ENCODE data around the gene NR1H2. TPM values are rescaled to one million over a fixed set of nuclear protein-coding genes. Genes with fewer than 3 reads are reported as not detected.
A peak's percentile ranks its signal among the peaks of the same experiment; 100 is the strongest.
"Not testable (repeated sequence)": the region's sequence is repeated elsewhere in the genome, so short reads cannot be mapped to it uniquely, and the experiment has no call there.

NR1H2 gene
- total and polyA plus RNA-seq, 5 donors: 68.3 to 80.9 (median 71.6) TPM

- H3K27me3 ChIP-seq (ENCODE audit: control insufficient read depth, insufficient read depth); ATAC-seq; H3K4me1 ChIP-seq (ENCODE audit: control insufficient read depth, insufficient read depth, low read length); H3K27ac ChIP-seq (ENCODE audit: low read length); H3K9me3 ChIP-seq (ENCODE audit: control insufficient read depth, low read length); DNase-seq; H3K4me3 ChIP-seq (ENCODE audit: low read length); intact Hi-C loops (cut with DNase I): not testable (repeated sequence)
- 77% methylated on average over 8 of the region's 8 CpGs for WGBS
Observed at GRCh38 chr19:50347089-50347581, 29.1 kb upstream of the NR1H2 start.

DNA sequence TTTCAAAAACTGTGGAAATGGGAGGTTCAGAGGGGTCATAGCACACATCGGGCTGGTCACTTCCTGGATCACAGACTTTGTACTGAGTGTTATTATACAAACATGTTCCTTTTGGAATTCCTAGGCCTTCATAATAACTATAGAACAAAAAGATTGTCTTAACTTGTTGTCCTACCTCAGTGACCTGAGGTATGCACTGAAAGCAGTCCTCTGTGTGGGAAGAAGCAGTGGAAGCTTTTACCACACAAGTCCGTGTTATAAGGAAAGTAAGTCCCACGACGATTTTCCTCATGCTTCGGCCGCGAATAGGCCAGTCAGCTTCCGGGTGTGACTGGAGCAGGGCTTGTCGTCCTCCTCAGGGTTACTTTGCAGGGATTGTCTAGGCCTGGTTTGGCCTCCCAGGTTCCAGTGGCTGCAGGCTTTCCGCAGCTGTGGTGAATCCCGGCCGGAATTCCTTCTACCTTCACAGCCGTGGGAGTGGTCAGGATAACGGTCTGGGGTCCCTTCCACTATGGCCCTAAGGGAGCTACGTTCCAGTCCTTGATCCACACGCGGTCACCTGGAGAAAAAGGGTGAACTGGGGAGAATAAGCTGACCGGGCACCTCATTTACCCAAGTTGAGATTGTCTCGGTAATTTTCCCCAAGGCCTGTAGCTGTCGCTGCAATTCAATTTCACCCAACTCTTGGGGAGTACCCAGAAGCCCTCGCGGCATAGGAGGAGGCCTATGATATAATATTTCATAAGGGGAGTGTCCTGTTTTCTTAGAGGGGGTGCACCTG, 26.8 kb upstream of the NR1H2 start:
- H3K4me1 ChIP-seq (ENCODE audit: control insufficient read depth, insufficient read depth, low read length): no peaks in the 10 kb centered on the region
- H3K27ac ChIP-seq (ENCODE audit: low read length): no peak overlapping the region
- ATAC-seq: no peak
- DNase-seq: no peak
- 58% methylated on average over 22 of the region's 22 CpGs for WGBS
- intact Hi-C loops (cut with DNase I): loop anchor here in 1 of 4 donors (10.0 kb wide), 1 partner anchor 435 kb away; no protein-coding TSS in a partner anchor
- no peaks in the 10 kb centered on the region for H3K9me3 ChIP-seq (ENCODE audit: control insufficient read depth, low read length)
- no peak overlapping the region for H3K4me3 ChIP-seq (ENCODE audit: low read length)
- H3K27me3 ChIP-seq (ENCODE audit: control insufficient read depth, insufficient read depth): no peaks in the 10 kb centered on the region

GRCh38 chr19:50352242-50352641, 24.0 kb upstream of the NR1H2 start:
- WGBS: 61% methylated on average over 4 of the region's 4 CpGs

GRCh38 chr19:50353487-50353880, 22.8 kb upstream of the NR1H2 start:
- DNase-seq; H3K9me3 ChIP-seq (ENCODE audit: control insufficient read depth, low read length); H3K4me3 ChIP-seq (ENCODE audit: low read length); H3K27me3 ChIP-seq (ENCODE audit: control insufficient read depth, insufficient read depth); H3K27ac ChIP-seq (ENCODE audit: low read length); H3K4me1 ChIP-seq (ENCODE audit: control insufficient read depth, insufficient read depth, low read length); ATAC-seq: not testable (repeated sequence)
- 92% methylated on average over 7 of the region's 7 CpGs for WGBS
- intact Hi-C loops (cut with DNase I): loop anchor here in 1 of 4 donors (10.0 kb wide), 1 partner anchor 431 kb away; no protein-coding TSS in a partner anchor

More at GRCh38 chr19:50352242-50352641, 24.0 kb upstream of the NR1H2 start:
- H3K4me1 ChIP-seq (ENCODE audit: control insufficient read depth, insufficient read depth, low read length): no peaks in the 10 kb centered on the region
- H3K4me3 ChIP-seq (ENCODE audit: low read length): no peak overlapping the region
- no peak overlapping the region for H3K27ac ChIP-seq (ENCODE audit: low read length)
- no peaks in the 10 kb centered on the region for H3K9me3 ChIP-seq (ENCODE audit: control insufficient read depth, low read length)
- DNase-seq (no peak), ATAC-seq (no peak)
- intact Hi-C loops (cut with DNase I): loop anchor here in 1 of 4 donors (10.0 kb wide), 1 partner anchor 433 kb away; no protein-coding TSS in a partner anchor
- no peaks in the 10 kb centered on the region for H3K27me3 ChIP-seq (ENCODE audit: control insufficient read depth, insufficient read depth)

- no peak overlapping the region for H3K27ac ChIP-seq (ENCODE audit: low read length)
- 35% methylated on average over 13 of the region's 13 CpGs for WGBS
- no peak overlapping the region for H3K4me3 ChIP-seq (ENCODE audit: low read length)
- DNase-seq (no peak), ATAC-seq (no peak)
- intact Hi-C loops (cut with DNase I): loop anchor here in 2 of 4 donors (5.0 to 10.0 kb wide), 2 partner anchors 106 to 428 kb away; no protein-coding TSS in a partner anchor
- no peaks in the 10 kb centered on the region for H3K27me3 ChIP-seq (ENCODE audit: control insufficient read depth, insufficient read depth)
- no peaks in the 10 kb centered on the region for H3K4me1 ChIP-seq (ENCODE audit: control insufficient read depth, insufficient read depth, low read length)
- no peaks in the 10 kb centered on the region for H3K9me3 ChIP-seq (ENCODE audit: control insufficient read depth, low read length)
Observed at GRCh38 chr19:50356691-50357177, 19.5 kb upstream of the NR1H2 start.

DNA sequence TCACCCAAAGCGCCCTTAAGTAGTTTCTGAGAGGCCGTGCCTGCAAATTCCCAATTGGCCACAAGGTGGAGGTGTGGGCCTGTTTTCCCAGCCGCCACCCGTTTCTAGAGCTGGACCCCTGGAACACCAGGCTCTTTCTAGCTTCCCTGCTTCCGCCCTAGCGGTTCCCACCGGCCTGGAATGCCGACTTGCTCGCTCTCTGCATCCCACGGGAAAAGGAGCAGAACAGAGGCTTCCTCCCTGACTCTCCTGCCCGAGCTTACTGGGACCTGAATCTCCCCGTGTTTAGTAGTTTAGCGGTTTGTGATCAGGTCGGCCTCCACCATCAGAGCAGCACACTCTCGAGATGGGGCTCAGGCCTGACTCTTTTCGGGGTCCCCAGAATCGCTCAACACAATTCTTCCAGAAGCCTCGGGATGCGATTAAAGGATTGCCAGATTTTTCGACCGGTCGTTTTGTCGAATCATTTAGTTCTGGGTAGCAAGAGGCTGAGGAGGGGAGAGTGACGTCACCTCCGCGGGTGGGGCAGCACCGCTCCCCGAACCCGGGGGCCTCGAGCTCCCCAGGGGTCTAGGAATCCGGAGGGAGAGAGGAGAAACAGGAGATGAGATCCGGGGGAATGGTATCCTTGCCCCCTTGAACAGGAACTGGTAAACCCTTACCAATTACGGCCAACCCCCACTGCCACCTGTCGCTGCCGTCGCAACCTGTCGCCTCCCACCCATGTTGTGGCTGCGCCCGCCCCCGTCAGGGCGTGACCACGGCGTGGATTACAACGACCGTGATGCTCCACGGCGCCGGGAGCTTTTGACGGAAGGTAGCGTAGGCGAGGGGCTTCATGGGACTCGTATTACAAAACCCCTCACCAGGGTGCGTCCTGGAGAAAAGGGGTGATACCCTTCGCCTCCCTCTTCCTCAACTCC, 18.8 kb upstream of the NR1H2 start:
- intact Hi-C loops (cut with DNase I): loop anchor here in 2 of 4 donors (5.0 to 10.0 kb wide), 2 partner anchors 105 to 427 kb away; no protein-coding TSS in a partner anchor
- WGBS: 11% methylated on average over 54 of the region's 54 CpGs
- DNase-seq (peak; percentile 75 to 91 (median 89)), ATAC-seq (peak; percentile 73 to 81)
- H3K27ac ChIP-seq (ENCODE audit: low read length): peak overlapping the region; percentile 96
- H3K9me3 ChIP-seq (ENCODE audit: control insufficient read depth, low read length): no peaks in the 10 kb centered on the region
- no peaks in the 10 kb centered on the region for H3K4me1 ChIP-seq (ENCODE audit: control insufficient read depth, insufficient read depth, low read length)
- peak overlapping the region; percentile 45 for H3K4me3 ChIP-seq (ENCODE audit: low read length)
- no peaks in the 10 kb centered on the region for H3K27me3 ChIP-seq (ENCODE audit: control insufficient read depth, insufficient read depth)

GRCh38 chr19:50358483-50359327, 17.6 kb upstream of the NR1H2 start:
- ATAC-seq: peak; percentile 74 to 78
- intact Hi-C loops (cut with DNase I): loop anchor here in 2 of 4 donors (5.0 to 10.0 kb wide), 2 partner anchors 104 to 426 kb away; no protein-coding TSS in a partner anchor

GRCh38 chr19:50359328-50359818, 16.9 kb upstream of the NR1H2 start:
- ATAC-seq: no peak
- 95% methylated on average over 11 of the region's 11 CpGs for WGBS
- Histone ChIP-seq H3K4me1 (ENCODE audit: control insufficient read depth, insufficient read depth, low read length) (no peaks in the 10 kb centered on the region), H3K9me3 (ENCODE audit: control insufficient read depth, low read length) (no peaks in the 10 kb centered on the region), H3K27me3 (ENCODE audit: control insufficient read depth, insufficient read depth) (no peaks in the 10 kb centered on the region), H3K4me3 (ENCODE audit: low read length) (no peak overlapping the region), H3K27ac (ENCODE audit: low read length) (no peak overlapping the region)
- no peak for DNase-seq
- intact Hi-C loops (cut with DNase I): loop anchor here in 2 of 4 donors (5.0 to 10.0 kb wide), 2 partner anchors 103 to 425 kb away; no protein-coding TSS in a partner anchor

More at GRCh38 chr19:50358483-50359327, 17.6 kb upstream of the NR1H2 start:
- H3K4me1 ChIP-seq (ENCODE audit: control insufficient read depth, insufficient read depth, low read length): no peaks in the 10 kb centered on the region
- peak overlapping the region; percentile 45 for H3K27ac ChIP-seq (ENCODE audit: low read length)
- H3K27me3 ChIP-seq (ENCODE audit: control insufficient read depth, insufficient read depth): no peaks in the 10 kb centered on the region
- H3K4me3 ChIP-seq (ENCODE audit: low read length): peak overlapping the region; percentile 45
- peak; percentile 83 to 92 (median 90) for DNase-seq
- 31% methylated on average over 54 of the region's 54 CpGs for WGBS
- no peaks in the 10 kb centered on the region for H3K9me3 ChIP-seq (ENCODE audit: control insufficient read depth, low read length)

DNA sequence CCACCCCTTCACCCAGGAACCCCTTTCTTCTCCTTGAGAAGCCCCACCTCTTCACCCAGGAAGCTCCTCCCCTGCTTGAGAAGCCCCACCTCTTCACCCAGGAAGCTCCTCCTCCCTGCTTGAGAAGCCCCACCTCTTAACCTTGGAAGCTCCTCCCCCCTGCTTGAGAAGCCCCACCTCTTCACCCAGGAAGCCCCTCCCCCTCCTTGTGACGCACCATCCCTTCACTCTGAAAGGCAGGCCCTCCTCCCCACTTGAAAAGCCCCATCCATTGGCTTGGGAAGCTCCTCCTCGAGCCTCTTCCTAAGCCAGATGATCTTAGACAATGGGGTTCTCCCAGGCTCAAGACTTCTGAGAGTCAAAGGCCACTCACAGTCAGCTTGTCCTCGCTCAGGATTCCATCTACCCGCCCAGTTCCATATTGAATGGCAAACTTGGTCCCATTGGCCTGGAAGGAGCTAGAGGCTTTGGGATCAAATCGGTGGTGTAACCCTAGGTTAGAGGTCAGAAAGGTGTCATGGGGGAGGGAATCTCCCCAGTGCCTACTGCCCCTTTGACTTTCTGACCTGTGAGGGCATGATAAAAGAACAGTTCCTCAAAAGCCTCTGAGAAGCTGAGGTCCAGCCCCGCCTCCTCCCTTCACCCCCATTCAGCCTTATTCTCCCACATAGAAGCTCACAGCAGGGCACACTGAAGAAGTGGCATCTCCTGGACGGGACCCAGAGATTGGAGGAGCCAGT, 14.8 kb upstream of the NR1H2 start:
- DNase-seq (no peak), ATAC-seq (no peak)
- WGBS: 91% methylated on average over 7 of the region's 7 CpGs
- no peaks in the 10 kb centered on the region for H3K9me3 ChIP-seq (ENCODE audit: control insufficient read depth, low read length)
- intact Hi-C loops (cut with DNase I): loop anchor here in 3 of 4 donors (5.0 to 10.0 kb wide), 5 partner anchors 51 to 423 kb away; no protein-coding TSS in a partner anchor
- H3K27ac ChIP-seq (ENCODE audit: low read length): no peak overlapping the region
- no peak overlapping the region for H3K4me3 ChIP-seq (ENCODE audit: low read length)
- no peaks in the 10 kb centered on the region for H3K4me1 ChIP-seq (ENCODE audit: control insufficient read depth, insufficient read depth, low read length)
- H3K27me3 ChIP-seq (ENCODE audit: control insufficient read depth, insufficient read depth): no peaks in the 10 kb centered on the region

All from right cardiac atrium (tissue), 5 donors.